Activated naive CD4-positive, alpha-beta T cell treated with Interleukin-2 at 50 U/mL for 16 hours (primary cell): ENCODE results near the gene CBR3.

Source experiments
- DNase-seq: peaks from one replicate; pipeline ENCODE4 v3.0.0-alpha.2; 2020

Gene CBR3

GRCh38 chr21:36156815-36157670 lies 22.2 kb downstream of the CBR3 start, which contains the start of gene DOP1B:
DOP1B (plus strand) TSS chr21:36156824; CDS start chr21:36164734, 7,910 bp downstream.
- peak; percentile 43 for DNase-seq

DNA sequence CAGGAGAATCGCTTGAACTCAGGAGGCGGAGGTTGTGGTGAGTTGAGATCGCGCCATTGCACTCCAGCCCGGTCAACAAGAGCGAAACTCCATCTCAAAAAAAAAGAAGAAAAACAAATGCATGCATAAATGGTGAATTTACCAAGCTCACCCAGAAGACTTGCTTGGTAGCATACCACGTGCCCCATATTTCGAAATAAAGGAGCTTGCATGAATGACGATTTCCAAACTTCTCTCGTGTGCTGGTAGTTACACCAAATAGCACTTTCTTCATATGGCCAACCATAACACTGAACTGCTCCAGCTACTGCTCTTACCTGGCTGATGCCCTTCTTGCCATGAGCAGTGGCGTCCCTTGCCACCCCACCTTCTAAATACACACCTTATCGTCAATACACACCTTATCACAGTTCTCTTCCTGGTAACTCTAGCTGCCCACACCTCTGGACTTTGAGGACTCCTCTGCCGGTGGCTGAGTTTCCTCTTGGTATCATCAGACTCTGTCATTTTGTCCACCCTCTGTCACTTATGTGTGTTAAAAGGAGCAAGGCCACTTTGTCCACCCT lies 24.6 kb downstream of the CBR3 start:
- no peak for DNase-seq

DNA sequence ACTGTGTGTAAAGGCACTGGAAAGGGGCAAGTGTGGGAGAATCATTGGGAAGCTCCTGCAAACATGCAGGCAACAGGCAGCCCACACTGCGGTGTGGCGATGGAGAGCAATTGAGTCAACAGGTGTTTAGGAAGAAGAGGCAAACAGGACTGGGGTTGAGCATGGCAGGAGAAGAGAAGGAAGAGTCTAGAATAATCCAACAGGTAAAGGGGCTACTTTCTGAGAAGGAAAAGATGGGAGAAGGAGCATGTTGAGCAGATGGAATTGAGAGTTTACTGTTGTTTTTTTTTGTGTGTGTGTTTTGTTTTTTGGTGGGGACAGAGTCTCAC lies 25.9 kb downstream of the CBR3 start:
- no peak for DNase-seq

DNA sequence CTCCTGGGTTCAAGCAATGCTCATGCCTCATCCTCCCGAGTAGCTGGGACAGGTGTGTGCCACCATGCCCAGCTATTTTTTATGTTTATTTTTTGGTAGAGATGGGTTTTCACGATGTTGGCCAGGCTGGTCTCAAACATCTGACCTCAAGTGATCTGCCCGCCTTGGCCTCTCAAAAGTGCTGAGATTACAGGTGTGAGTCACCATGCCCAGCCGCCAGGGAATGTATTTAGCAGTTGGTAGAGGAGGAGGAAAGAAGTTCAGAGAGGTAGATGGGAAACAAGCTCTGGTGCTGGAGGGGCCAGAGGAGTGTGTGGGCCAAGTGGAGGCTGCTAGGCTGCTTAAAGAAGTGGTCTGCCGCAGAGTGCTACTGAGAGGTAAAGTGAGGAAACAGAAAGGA lies 27.8 kb downstream of the CBR3 start:
- no peak for DNase-seq

- DNase-seq = no peak
Measured at GRCh38 chr21:36163750-36164741, 29.2 kb downstream of the CBR3 start.

- DNase-seq = no peak
Measured at GRCh38 chr21:36165356-36165755, 30.5 kb downstream of the CBR3 start.

DNA sequence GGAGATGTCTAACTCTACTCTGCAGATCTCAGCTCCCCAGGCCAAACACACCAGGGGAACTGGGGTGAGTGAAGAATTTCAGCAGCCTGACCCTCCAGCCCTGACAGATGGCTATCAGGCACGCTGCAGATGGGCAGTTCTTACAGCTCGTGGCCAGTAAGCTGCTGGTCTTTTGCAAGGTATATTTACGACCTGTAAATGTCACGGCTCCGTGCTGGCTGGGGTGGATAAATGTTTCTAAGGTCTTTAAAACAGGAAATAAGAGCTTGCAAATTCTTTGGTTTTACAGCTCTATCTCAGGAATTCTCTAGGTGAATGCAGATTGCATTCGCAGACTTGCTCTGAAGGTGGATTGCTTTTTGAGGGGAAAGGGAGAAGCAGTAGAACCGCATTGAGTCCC lies 31.8 kb downstream of the CBR3 start:
- no peak for DNase-seq

- no peak for DNase-seq
Measured at GRCh38 chr21:36167541-36167940, 32.7 kb downstream of the CBR3 start.

DNA sequence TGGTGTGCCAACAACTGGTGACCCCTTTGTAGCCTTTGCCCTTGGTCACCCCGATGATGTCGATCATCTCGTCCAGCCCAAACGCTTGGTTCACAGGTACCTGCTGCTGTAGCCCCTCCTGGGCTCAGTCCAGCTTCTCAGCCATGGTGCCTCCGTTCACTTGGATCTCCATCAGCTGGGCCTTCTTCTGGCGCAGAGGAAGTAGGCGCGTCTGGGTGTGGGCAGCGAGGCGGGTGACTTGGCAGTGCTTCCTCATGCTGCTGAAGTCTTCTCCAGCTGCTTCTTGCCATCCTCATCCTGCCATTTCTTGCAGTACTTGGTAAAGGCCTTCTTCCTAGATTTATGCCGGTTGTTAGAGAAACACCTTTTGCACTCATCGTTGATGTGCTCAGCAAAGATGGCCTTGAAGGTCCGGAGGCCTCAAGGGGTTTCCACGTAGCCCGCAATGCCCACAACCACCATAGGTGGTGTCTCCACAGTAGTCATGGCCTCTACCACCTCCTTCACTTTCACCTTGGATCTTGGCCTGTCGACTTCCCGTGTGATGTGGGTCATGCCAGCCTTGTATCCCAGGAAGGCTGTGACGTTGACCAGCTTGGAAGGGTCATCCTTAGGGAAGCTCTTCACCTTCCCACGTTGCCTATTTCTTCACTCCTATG lies 34.7 kb downstream of the CBR3 start:
- no peak for DNase-seq

- no peak for DNase-seq
Measured at GRCh38 chr21:36170823-36171222, 35.9 kb downstream of the CBR3 start.

- no peak for DNase-seq
Measured at GRCh38 chr21:36171336-36171735, 36.5 kb downstream of the CBR3 start.

DNA sequence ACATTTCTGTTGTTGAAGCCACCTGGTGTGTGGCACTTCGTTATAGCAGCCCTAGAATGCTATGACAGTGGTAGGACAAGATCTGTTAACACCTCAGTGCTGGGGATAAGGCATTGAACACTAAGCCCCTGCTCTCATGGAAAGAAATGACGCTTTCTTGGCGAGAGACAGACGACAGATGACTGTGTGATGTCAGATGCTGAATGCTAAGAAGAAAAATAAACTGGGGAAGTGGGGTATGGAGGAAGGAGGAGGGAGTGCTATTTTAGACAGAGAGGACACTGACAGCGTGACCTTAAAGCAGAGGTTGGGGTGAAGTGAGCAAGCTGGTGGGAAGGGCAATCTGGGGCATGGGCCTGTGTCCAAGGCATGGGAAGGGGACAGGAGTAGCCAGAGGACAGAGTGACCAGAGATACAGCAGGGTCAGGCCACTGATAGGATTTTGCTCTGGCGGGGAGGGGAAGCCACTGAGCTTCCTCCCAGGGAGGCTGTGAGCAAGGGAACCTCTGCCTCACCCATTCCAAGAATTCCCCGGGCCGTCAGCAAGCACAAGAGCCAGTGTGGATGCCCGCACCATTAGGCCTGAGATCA lies 37.0 kb downstream of the CBR3 start:
- DNase-seq = no peak

DNA sequence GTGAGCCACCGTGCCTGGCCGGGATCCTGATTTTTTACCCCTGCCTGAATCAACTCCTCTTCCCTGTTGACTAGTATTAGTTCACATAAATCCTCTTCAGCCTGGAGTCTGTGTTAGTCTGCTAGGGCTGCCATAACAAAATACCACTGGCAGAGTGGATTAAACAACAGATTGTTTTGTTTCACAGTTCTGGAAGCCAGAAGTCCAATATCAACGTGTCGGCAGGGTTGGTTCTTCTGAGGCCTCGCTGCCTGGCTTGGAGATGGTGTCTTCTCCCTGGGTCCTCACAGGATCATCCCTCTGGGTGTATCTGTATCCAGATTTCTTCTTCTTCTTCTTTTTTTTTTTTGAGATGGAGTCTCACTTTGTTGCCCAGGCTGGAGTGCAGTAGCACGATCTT lies 39.9 kb downstream of the CBR3 start:
- DNase-seq = no peak

DNA sequence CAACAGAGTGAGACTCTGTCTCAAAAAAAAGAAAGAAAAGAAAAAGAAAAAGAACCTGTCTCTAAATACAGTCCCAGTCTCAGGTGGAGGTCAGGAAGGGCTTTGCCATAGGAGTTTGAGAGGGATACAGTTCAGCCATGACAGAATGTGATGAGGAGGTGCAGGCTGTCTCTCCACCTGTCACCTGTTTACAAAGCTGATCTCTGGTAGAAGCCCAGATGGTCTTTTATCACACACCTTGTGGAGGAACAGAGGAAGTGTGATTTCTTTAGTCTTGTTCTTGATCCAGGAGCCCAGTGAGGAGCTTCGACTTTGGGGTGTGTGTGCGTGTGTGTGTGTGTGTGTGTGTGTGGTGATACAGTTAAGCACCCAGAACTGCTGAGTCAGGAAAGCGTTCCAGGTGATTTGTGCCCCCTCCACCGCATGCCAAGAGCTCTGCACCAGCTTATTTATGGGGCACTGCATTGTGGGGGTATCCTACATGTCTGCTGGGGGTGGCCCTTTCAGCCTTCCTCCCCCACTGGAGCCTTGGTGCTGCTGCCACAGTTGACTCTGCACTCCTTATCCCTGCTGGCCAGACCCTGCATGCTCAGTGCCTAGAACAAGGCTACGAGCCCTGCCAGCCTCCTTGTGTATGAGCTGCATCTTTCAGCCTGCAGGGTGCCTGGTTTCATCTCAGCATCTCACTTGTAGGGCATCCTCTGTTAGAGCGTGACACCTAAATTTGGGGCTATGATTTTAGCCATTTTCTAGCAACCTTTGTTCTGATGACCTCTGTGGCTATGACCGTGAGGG lies 41.1 kb downstream of the CBR3 start:
- DNase-seq = no peak

DNA sequence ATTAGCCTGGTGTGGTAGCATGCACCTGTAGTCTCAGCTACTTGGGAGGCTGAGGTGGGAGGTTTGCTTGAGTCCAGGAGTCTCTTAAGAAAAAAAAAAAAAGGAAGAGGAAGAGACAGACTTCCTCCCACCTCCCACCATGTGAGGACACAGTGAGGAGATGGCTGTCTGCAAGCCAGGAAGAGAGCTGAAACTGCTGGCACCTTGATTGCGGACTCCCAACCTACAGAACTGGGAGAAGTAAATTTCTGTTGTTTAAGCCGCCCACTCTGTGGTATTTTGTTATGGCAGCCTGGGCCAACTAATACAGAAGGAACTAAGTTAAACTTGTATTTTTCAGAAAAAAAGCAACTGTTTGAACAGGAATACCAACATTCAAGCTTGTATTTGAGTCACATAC lies 43.5 kb downstream of the CBR3 start:
- no peak for DNase-seq

DNA sequence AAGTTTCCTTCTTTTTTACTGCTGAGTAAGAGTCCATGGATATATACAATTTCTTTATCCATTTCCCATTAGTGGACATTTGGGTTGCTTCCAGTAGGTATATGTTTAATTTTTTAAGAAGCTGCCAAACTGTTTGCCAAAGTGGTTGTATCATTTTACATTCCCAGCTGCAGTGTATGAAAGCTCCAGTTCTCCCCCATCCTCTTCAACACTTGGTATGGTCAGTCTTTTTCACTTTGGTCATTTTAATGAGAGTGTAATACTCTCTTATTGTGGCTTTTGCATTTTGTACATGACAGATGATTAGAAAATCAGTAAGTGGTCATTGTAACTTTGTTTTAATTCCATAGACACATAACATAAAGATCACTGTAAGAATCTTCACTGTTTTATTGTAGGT lies 44.3 kb downstream of the CBR3 start:
- no peak for DNase-seq

DNA sequence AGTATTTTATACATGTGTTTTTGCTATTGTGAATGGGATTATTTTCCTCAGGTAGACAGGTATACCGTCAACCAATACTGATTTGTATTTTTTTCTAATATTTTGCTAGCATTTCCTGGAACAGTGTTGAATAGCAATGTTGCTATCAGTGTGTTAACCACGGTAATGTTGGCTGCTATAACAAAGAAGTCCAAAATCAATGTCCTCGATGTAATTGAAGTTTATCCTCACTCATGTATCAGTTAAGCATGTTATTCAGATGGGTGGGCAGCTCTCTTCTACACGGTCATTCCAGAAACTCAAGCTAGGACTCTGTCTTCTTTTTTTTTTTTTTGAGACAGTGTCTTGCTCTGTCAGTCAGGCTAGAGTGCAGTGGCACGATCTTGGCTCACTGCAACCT lies 46.1 kb downstream of the CBR3 start:
- DNase-seq = no peak

DNA sequence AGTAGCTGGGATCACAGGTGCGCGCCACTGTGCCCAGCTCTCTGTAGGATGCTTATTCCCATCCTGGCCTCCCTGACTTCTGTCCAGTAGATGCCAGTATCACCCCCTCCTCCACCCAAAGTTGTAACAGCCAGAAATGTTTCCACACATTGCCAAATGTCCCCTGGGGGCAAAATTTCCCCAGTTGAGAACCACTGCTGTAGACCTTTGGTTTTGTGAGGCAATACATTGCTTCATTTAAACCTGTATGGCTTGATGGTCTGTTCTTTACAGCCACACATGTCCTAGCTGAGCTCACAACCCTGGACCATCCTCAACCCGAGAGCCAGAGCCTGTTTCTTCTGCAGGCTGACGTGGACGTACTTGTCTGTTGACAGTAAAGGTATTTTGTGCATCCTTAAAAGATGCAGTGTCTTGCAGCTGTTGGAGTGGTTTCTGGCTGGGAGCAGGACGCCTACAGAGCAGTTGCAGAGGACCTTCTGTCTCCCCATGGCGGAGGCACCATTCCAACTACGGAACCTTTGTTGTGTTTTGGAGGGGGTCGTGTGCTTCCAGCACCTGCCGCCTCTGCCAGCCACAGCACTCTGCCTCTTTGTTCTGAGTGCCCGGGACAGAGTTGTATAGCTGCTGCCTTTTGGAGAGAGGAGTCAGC lies 48.4 kb downstream of the CBR3 start:
- DNase-seq = no peak

- DNase-seq = no peak
Measured at GRCh38 chr21:36184545-36184944, 49.7 kb downstream of the CBR3 start.

DNA sequence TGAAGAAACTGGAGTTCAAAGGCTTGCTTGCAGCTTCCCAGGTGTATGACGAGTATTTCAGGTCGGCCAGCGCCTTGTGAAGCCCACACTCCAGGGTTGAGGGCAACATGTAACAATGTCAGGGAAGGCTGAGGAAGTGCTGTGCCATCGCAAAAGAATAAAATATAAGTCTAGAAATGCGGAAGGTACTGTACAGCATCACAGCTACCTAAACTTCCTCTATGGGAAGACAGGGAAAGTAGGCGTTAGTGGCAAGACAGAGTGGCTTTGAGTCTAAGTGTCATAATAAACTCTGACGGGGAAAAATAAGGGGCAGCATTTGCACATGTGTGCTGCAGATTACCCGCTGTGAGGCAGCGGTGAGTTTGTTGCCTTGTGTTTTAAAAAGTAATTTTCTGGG lies 50.6 kb downstream of the CBR3 start:
- no peak for DNase-seq

- DNase-seq = no peak
Measured at GRCh38 chr21:36186081-36186480, 51.2 kb downstream of the CBR3 start.
